ENCODE results near the gene CFAP45.

The CFAP45 gene

GRCh38 chr1:159919236-159919865 lies 19.4 kb upstream of the CFAP45 start:
- Histone ChIP-seq H3K9me3 (no peaks in the 10 kb centered on the region; the same call in 1 of the 2 replicates), H3K36me3 (peaks cover 6% of the 10 kb centered on the region), H3K27me3 (no peaks in the 10 kb centered on the region), H3K4me3 (ENCODE audit: low read depth, low read length) (no peak overlapping the region), H3K4me1 (peaks cover 29% of the 10 kb centered on the region)
- DNase-seq: no peak
- no peak for TF ChIP-seq CTCF (IDR thresholded peaks at IDR 0.05; ENCODE audit: low read depth, low read length)

- H3K4me1 ChIP-seq: peaks cover 29% of the 10 kb centered on the region
- H3K36me3 ChIP-seq: peaks cover 6% of the 10 kb centered on the region
- H3K4me3 ChIP-seq (ENCODE audit: low read depth, low read length): no peak overlapping the region
- TF ChIP-seq CTCF (IDR thresholded peaks at IDR 0.05; ENCODE audit: low read depth, low read length): no peak
- H3K27me3 ChIP-seq: no peaks in the 10 kb centered on the region
- no peak for DNase-seq
- no peaks in the 10 kb centered on the region; the same call in 1 of the 2 replicates for H3K9me3 ChIP-seq
These were observed 18.6 kb upstream of the CFAP45 start for GRCh38 chr1:159918352-159919200.

- no peaks in the 10 kb centered on the region for H3K27me3 ChIP-seq
- TF ChIP-seq CTCF (IDR thresholded peaks at IDR 0.05; ENCODE audit: low read depth, low read length): no peak
- peaks cover 6% of the 10 kb centered on the region for H3K36me3 ChIP-seq
- DNase-seq: no peak
- H3K9me3 ChIP-seq: no peaks in the 10 kb centered on the region; the same call in 1 of the 2 replicates
- peaks cover 23% of the 10 kb centered on the region for H3K4me1 ChIP-seq
- H3K4me3 ChIP-seq (ENCODE audit: low read depth, low read length): no peak overlapping the region
These were observed 17.8 kb upstream of the CFAP45 start for GRCh38 chr1:159917533-159918351.

GRCh38 chr1:159916242-159917051 lies 16.5 kb upstream of the CFAP45 start:
- peaks cover 16% of the 10 kb centered on the region for H3K4me1 ChIP-seq

More at GRCh38 chr1:159916242-159917051, 16.5 kb upstream of the CFAP45 start:
- Histone ChIP-seq H3K27me3 (no peaks in the 10 kb centered on the region), H3K9me3 (no peaks in the 10 kb centered on the region; the same call in 1 of the 2 replicates), H3K36me3 (peaks cover 6% of the 10 kb centered on the region), H3K4me3 (ENCODE audit: low read depth, low read length) (no peak overlapping the region)
- TF ChIP-seq CTCF (IDR thresholded peaks at IDR 0.05; ENCODE audit: low read depth, low read length): no peak
- DNase-seq: peak; percentile 62
